NT2/D1 (cell line): ENCODE measurements around the gene CNTN5.

Experiments used
- SUZ12 ChIP-seq: IDR thresholded peaks from 2 replicates; pipeline ENCODE4 v1.6.1; 2011; ENCODE audit not compliant: insufficient read length, insufficient read depth; ENCODE audit errors: extremely low read depth
- YY1 ChIP-seq: IDR thresholded peaks from 2 replicates; pipeline ENCODE4 v1.6.1; 2011; ENCODE audit not compliant: insufficient read length, insufficient read depth

DNA sequence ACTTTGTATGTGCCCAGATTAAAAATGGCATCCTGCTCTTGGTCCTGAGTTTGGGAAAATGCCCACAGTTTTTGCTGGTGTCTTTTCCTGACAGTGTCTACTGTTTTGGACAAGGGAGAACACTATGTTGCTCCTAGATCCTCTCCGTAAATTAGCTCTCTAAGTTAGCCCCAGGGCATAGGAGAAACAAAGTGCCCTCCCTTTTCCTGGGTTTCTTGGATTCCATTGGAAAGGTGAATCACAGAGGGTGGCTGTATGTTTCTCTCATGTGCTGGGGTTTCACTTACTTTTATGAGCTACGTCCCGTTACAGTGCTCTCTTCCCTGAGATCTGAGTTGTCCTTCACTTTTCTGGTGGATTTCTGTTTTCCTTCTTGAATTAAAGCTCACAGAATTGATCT is 782.8 kb downstream of the CNTN5 start:
- TF ChIP-seq YY1: no peak
- TF ChIP-seq SUZ12: no peak
